ENCODE data around the gene PHACTR3. TPM values are rescaled to one million over a fixed set of nuclear protein-coding genes. Genes with fewer than 3 reads are reported as not detected.

Gene PHACTR3
- total and polyA plus RNA-seq, 2 donors (not counting 1 experiment from before 2014, with no cell fraction given): not detected

DNA sequence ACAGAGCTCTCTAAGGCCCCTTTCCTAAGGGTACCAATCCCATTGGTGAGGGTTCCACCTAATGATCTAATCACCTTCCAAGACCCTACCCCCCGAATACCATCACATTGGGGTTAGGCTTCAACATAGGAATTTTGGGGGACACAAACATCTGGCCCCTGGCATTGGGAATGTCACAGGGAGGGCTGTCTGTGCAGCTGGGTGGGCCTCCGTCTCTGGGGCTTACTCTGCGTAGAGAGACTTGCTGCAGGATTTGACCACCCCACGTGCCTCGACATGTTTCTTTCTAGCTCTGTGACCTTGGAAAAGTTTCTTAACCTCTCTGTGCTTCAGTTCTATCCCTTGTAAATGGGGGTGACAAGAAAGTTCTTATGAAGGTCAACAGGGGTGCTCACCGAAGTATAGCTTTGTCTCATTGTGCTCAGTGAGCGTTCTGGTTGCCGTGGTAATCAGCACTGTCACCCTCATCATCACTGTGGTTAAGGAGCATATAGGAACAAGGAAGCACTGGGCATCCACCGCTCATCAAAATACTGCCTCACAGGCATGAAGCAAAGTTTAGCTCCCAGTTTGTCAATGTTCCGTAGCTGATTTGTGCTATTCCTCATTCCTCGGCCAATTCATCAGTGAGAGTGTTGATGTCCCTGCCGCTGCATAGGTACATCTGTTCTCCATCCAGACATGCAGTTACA, 176.3 kb downstream of the PHACTR3 start:
- H3K79me2 ChIP-seq (ENCODE audit: control insufficient read depth, insufficient read depth, low read length): no peaks in the 10 kb centered on the region
- no peak for DNase-seq (ENCODE audit: low read depth in 2 of 2)
- no peak overlapping the region for H3K4me2 ChIP-seq (ENCODE audit: extremely low read depth, insufficient read depth, low read length)
- no peak overlapping the region for H2AFZ ChIP-seq (ENCODE audit: low read length)
- no peak overlapping the region for H3K4me3 ChIP-seq (replicated peaks in 1 of 4; ENCODE audit: control extremely low read depth in 1 of 4, insufficient read depth in 1 of 4, low read depth in 3 of 4, low read length in 4 of 4)
- no peak overlapping the region for H3K27ac ChIP-seq (ENCODE audit: insufficient read depth, low read length)
- no peaks in the 10 kb centered on the region for H3K4me1 ChIP-seq (ENCODE audit: control insufficient read depth, extremely low read depth, insufficient read depth, low read length)
- no peak for TF ChIP-seq EZH2 (IDR thresholded peaks at IDR 0.05; ENCODE audit: low read length, missing control alignments)
- TF ChIP-seq CTCF (conservative IDR thresholded peaks at IDR 0.05 in 1 of 2, IDR thresholded peaks at IDR 0.05 in 1 of 2; ENCODE audit: low read depth in 1 of 2, low read length in 2 of 2): no peak
- no peaks in the 10 kb centered on the region for H3K36me3 ChIP-seq (ENCODE audit: control insufficient read depth, insufficient read depth, low read length)
- no peak overlapping the region for H3K9ac ChIP-seq (ENCODE audit: insufficient read depth, low read length)
- H3K27me3 ChIP-seq (ENCODE audit: control insufficient read depth, insufficient read depth, low read length): no peaks in the 10 kb centered on the region
- H3K9me3 ChIP-seq (ENCODE audit: control insufficient read depth, insufficient read depth, low read depth, low read length): no peaks in the 10 kb centered on the region
- no peaks in the 10 kb centered on the region for H4K20me1 ChIP-seq (ENCODE audit: control insufficient read depth, extremely low read depth, insufficient read depth, low read length)

DNA sequence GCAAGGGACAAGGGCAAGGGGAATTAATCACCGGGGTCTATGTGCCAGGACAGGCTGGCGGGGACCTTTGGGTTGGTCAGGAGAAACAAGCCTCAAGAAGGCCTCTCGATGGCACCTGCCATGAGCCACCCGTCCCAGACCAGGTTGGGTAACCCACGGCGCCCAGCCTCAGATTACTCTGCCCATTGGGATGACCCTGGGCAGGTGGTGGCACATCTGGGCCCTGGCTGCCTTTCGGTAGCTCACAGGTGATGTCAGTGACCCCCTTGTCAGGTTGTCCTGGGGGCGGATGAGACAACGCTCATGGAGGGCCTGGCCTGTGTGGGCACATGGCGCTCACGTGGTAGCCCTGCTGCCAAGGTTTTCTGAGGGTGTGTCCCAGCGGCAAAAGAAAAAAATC, 176.9 kb downstream of the PHACTR3 start:
- no peaks in the 10 kb centered on the region for H3K36me3 ChIP-seq (ENCODE audit: control insufficient read depth, insufficient read depth, low read length)
- H3K27ac ChIP-seq (ENCODE audit: insufficient read depth, low read length): no peak overlapping the region
- TF ChIP-seq CTCF (conservative IDR thresholded peaks at IDR 0.05 in 1 of 2, IDR thresholded peaks at IDR 0.05 in 1 of 2; ENCODE audit: low read depth in 1 of 2, low read length in 2 of 2): no peak
- no peak for TF ChIP-seq EZH2 (IDR thresholded peaks at IDR 0.05; ENCODE audit: low read length, missing control alignments)
- H3K79me2 ChIP-seq (ENCODE audit: control insufficient read depth, insufficient read depth, low read length): no peaks in the 10 kb centered on the region
- no peak overlapping the region for H2AFZ ChIP-seq (ENCODE audit: low read length)
- H3K27me3 ChIP-seq (ENCODE audit: control insufficient read depth, insufficient read depth, low read length): no peaks in the 10 kb centered on the region
- H3K9ac ChIP-seq (ENCODE audit: insufficient read depth, low read length): no peak overlapping the region
- DNase-seq (ENCODE audit: low read depth in 2 of 2): no peak
- no peaks in the 10 kb centered on the region for H4K20me1 ChIP-seq (ENCODE audit: control insufficient read depth, extremely low read depth, insufficient read depth, low read length)
- no peak overlapping the region for H3K4me2 ChIP-seq (ENCODE audit: extremely low read depth, insufficient read depth, low read length)
- no peaks in the 10 kb centered on the region for H3K4me1 ChIP-seq (ENCODE audit: control insufficient read depth, extremely low read depth, insufficient read depth, low read length)
- no peaks in the 10 kb centered on the region for H3K9me3 ChIP-seq (ENCODE audit: control insufficient read depth, insufficient read depth, low read depth, low read length)
- H3K4me3 ChIP-seq (replicated peaks in 1 of 4; ENCODE audit: control extremely low read depth in 1 of 4, insufficient read depth in 1 of 4, low read depth in 3 of 4, low read length in 4 of 4): no peak overlapping the region

- Histone ChIP-seq H3K36me3 (ENCODE audit: control insufficient read depth, insufficient read depth, low read length) (no peaks in the 10 kb centered on the region), H3K4me2 (ENCODE audit: extremely low read depth, insufficient read depth, low read length) (no peak overlapping the region), H4K20me1 (ENCODE audit: control insufficient read depth, extremely low read depth, insufficient read depth, low read length) (no peaks in the 10 kb centered on the region), H3K27me3 (ENCODE audit: control insufficient read depth, insufficient read depth, low read length) (no peaks in the 10 kb centered on the region), H3K79me2 (ENCODE audit: control insufficient read depth, insufficient read depth, low read length) (no peaks in the 10 kb centered on the region), H3K4me1 (ENCODE audit: control insufficient read depth, extremely low read depth, insufficient read depth, low read length) (no peaks in the 10 kb centered on the region), H3K4me3 (replicated peaks in 1 of 4; ENCODE audit: control extremely low read depth in 1 of 4, insufficient read depth in 1 of 4, low read depth in 3 of 4, low read length in 4 of 4) (no peak overlapping the region), H3K9me3 (ENCODE audit: control insufficient read depth, insufficient read depth, low read depth, low read length) (no peaks in the 10 kb centered on the region), H3K9ac (ENCODE audit: insufficient read depth, low read length) (no peak overlapping the region), H2AFZ (ENCODE audit: low read length) (no peak overlapping the region), H3K27ac (ENCODE audit: insufficient read depth, low read length) (no peak overlapping the region)
- no peak for TF ChIP-seq EZH2 (IDR thresholded peaks at IDR 0.05; ENCODE audit: low read length, missing control alignments)
- TF ChIP-seq CTCF (conservative IDR thresholded peaks at IDR 0.05 in 1 of 2, IDR thresholded peaks at IDR 0.05 in 1 of 2; ENCODE audit: low read depth in 1 of 2, low read length in 2 of 2): peak; percentile 69 to 90
- peak; percentile 10 to 35 for DNase-seq (ENCODE audit: low read depth in 2 of 2)
Measured at GRCh38 chr20:59782986-59783640, 178.8 kb downstream of the PHACTR3 start.
